ENCODE data around the gene TCF21. TPM values are rescaled to one million over a fixed set of nuclear protein-coding genes. Genes with fewer than 3 reads are reported as not detected.
"Not testable (repeated sequence)": the region's sequence is repeated elsewhere in the genome, so short reads cannot be mapped to it uniquely, and the experiment has no call there.

Gene TCF21
- total RNA-seq = not detected
- 0 reads per million in 2 donors for total RNA-seq

DNA sequence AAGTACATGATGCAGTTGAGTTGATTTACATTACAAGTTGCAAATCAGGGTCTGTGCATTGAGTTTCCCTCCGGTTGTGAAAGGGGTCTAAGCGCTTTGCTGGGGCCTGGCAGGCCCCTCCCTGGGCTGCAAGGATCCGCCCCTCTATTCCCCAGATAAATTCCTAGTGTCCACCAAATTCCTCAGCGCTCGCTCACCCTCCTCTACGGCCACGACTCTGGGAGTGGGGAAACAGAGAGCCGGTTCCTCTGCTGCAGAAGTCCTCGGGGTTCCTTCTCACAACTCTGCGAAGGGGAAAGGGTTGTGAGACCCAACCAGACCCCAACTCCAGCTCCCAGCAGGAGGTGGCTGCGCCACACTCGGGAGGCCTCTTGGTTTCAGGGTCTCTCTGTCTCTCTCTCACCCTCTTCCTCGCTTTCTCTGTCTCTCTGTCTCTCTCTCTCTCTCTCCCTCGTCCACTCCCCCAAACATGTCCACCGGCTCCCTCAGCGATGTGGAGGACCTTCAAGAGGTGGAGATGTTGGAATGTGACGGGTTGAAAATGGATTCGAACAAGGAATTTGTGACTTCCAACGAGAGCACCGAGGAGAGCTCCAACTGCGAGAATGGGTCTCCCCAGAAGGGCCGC is at the start of gene TCF21:
Gene TCF21 (plus strand): TSS at position 185 of the 628 bp plus-strand sequence. CDS start 285 bp downstream, at position 470.
- ATAC-seq (no peak), DNase-seq (no peak)
- Mint-ChIP-seq H3K4me3 (peak within 1 kb of the TSS; percentile 36), H3K36me3 (ENCODE audit: low read depth) (peaks cover 5% of the 10 kb centered on the region), H3K27ac (no peak within 1 kb of the TSS), H3K4me1 (peaks cover 22% of the 10 kb centered on the region), H3K27me3 (peaks cover 89% of the 10 kb centered on the region)
- peaks cover 3% of the 10 kb centered on the region for H3K9me3 ChIP-seq (ENCODE audit: control insufficient read depth, low read length, poor library complexity, severe bottlenecking)

DNA sequence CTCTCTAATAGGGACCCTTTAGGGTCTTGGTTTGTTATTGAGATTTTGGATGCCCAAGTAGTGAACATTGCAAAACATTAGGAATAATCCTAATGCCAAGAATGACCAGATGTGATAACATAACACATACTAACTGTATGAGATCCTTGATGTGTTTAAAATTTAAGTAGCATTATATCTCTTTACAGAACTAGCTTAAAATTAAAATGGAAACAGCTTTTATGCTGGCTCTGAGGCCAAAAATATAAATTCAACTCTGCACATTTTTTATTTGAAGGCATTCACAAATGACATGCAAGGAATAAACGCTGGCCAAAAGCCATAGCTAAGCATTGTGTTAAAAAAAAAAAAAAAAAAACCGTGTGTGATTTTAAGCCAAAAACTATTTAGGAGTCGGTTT is 47.7 kb upstream of the TCF21 start:
- DNase-seq (no peak), ATAC-seq (no peak)
- no peaks in the 10 kb centered on the region for H3K9me3 ChIP-seq (ENCODE audit: control insufficient read depth, low read length, poor library complexity, severe bottlenecking)
- Mint-ChIP-seq H3K27me3 (peaks cover 27% of the 10 kb centered on the region), H3K27ac (no peak overlapping the region), H3K36me3 (ENCODE audit: low read depth) (peaks cover 1% of the 10 kb centered on the region), H3K4me3 (no peak overlapping the region), H3K4me1 (peaks cover 8% of the 10 kb centered on the region)

DNA sequence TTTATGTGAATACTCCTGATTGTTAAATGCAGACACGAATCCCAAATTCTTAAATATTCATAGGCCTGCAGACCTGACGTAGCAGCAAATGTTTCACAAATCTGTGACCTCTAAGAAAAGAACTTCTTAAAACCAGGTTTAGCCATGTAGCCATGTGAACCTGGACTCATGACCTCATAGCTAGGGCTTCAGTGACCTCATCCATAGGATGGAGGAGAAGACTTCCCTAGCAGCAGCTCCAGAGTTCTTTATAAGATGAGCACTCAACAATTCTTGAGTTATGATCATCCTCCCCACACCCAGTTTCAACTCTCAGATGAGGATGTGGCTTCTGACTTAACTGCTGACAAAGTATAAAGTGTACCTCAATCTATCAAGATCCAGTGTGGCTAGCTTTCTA is 45.8 kb upstream of the TCF21 start:
- no peak overlapping the region for H3K27ac Mint-ChIP-seq
- no peak for ATAC-seq
- no peaks in the 10 kb centered on the region for H3K9me3 ChIP-seq (ENCODE audit: control insufficient read depth, low read length, poor library complexity, severe bottlenecking)
- no peaks in the 10 kb centered on the region for H3K36me3 Mint-ChIP-seq (ENCODE audit: low read depth)
- H3K4me1 Mint-ChIP-seq = peaks cover 2% of the 10 kb centered on the region
- peaks cover 28% of the 10 kb centered on the region for H3K27me3 Mint-ChIP-seq
- no peak for DNase-seq
- H3K4me3 Mint-ChIP-seq = no peak overlapping the region

DNA sequence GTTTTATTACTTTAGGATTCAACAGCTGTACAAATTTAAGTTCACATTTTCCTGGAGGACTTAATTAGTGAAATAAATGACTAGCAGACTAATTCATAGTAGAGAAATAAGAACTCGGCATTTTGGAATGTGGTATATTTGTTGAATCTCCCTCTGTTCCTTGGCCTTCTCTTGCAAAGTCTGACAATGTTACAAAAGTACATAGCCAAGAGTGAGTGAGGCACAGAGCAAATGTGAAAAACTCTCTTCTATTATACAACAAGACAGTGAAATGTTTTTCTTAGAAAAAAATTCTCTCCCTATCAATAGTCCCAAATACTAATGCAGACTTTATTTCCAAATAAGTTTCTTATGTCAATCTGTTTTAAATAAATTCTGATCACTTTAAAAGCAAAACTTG is 44.2 kb upstream of the TCF21 start:
- H3K36me3 Mint-ChIP-seq (ENCODE audit: low read depth) = no peaks in the 10 kb centered on the region
- no peak for ATAC-seq
- no peak overlapping the region for H3K4me3 Mint-ChIP-seq
- no peaks in the 10 kb centered on the region for H3K4me1 Mint-ChIP-seq
- no peak for DNase-seq
- no peak overlapping the region for H3K27ac Mint-ChIP-seq
- H3K9me3 ChIP-seq (ENCODE audit: control insufficient read depth, low read length, poor library complexity, severe bottlenecking) = no peaks in the 10 kb centered on the region
- H3K27me3 Mint-ChIP-seq = peaks cover 17% of the 10 kb centered on the region

DNA sequence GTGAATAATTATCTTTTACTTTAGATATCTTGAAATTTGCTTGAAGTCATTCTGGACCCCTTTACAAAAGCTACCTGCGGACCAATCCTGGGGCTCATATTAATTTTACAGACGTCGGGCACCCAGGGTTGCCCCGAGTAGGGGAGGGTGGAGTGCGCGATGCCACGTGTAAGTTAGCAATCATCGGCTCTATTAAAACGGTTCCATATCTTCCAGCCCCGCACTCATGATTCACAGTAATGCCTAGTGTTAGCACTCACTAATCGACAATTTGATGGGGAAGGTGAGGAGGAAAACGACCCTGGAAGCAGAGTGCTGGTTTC is 34.9 kb upstream of the TCF21 start:
- no peak for DNase-seq
- H3K4me3 Mint-ChIP-seq = no peak overlapping the region
- no peak overlapping the region for H3K27ac Mint-ChIP-seq
- no peak for ATAC-seq
- H3K36me3 Mint-ChIP-seq (ENCODE audit: low read depth) = peaks cover 4% of the 10 kb centered on the region
- H3K4me1 Mint-ChIP-seq = peaks cover 6% of the 10 kb centered on the region
- no peaks in the 10 kb centered on the region for H3K9me3 ChIP-seq (ENCODE audit: control insufficient read depth, low read length, poor library complexity, severe bottlenecking)
- H3K27me3 Mint-ChIP-seq = peaks cover 50% of the 10 kb centered on the region

DNA sequence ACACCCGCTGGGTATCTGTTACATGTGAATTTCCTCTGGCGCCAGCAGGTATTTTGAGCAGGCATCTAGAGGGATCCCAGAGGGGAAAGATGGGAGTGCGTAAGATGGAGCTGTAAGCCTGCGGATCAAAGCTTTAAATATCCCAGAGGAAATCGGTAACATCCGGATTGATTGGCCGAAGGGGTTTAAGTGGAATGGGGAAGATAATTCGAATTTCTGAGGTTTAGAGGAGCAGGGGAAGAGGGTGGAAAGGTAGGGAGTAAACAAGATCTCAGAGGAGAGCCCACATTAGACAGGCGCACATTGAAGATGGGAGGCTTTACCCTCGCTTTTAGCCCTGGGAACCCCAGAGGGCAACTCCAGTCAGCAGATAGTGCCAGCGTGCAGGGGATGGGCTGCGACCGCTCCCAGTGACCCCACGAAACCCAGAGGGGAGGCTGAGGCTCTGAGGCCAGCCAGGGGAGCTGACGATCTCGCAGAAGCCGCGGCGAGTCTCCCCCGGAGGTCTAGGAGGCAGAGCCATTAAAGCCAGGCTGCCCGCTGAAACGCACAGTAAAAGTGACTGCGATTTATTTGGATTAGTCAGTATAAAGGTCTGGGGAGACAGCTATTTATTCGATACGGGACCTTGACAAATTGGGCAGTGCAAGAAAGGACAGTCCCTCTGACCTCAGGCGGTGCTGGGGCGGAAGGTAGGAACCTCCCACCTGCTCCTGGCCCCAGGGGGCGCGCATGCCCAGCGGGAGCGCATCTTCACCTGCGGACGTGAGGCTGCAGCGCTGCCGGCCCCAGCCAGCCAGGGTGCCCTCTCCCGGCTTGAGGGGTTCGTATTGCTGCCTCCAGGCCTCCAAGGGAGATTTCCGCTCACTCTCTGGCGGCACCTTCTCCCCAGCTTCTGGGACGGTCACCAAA is 34.3 kb upstream of the TCF21 start:
- peaks cover 6% of the 10 kb centered on the region for H3K4me1 Mint-ChIP-seq
- peaks cover 50% of the 10 kb centered on the region for H3K27me3 Mint-ChIP-seq
- no peak overlapping the region for H3K4me3 Mint-ChIP-seq
- H3K9me3 ChIP-seq (ENCODE audit: control insufficient read depth, low read length, poor library complexity, severe bottlenecking) = no peaks in the 10 kb centered on the region
- no peak for ATAC-seq
- no peak for DNase-seq
- H3K27ac Mint-ChIP-seq = no peak overlapping the region
- H3K36me3 Mint-ChIP-seq (ENCODE audit: low read depth) = peaks cover 4% of the 10 kb centered on the region

DNA sequence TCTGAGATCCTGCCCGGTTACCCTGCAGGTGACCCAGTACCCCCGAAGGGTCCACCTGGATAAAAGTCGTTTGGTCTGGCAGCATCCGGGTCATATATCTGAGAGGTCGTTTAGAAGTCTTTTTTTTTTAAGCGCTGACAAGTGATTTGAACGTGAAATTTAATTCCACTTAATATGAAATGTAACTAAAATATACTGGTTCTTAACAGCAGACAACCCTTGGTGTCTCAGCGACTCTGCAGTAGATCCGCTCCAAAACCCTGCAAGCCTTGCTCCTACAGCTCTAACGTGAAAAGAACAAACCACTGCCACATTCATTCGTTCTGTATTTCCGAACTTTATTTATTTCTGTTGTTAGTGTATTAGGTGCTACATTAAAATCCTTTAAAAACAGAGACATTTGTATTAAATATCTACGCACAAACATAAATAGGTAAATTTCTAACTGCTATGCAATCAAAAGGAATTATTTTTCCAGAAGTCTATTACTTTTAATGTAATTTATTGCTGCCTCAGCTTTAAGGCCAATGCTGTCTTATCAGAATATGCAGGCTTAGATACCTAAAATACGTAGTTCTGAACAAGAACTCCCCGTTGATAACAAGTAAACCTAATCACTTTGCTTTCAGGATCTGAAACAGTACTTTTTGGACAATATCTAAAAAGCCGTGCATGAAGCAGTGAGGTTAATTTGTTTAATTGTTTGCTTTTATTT is 33.5 kb upstream of the TCF21 start:
- Mint-ChIP-seq H3K36me3 (ENCODE audit: low read depth) (peaks cover 4% of the 10 kb centered on the region), H3K4me3 (no peak overlapping the region), H3K4me1 (peaks cover 6% of the 10 kb centered on the region), H3K27ac (no peak overlapping the region), H3K27me3 (peaks cover 44% of the 10 kb centered on the region)
- H3K9me3 ChIP-seq (ENCODE audit: control insufficient read depth, low read length, poor library complexity, severe bottlenecking) = no peaks in the 10 kb centered on the region
- no peak for ATAC-seq
- DNase-seq = no peak

DNA sequence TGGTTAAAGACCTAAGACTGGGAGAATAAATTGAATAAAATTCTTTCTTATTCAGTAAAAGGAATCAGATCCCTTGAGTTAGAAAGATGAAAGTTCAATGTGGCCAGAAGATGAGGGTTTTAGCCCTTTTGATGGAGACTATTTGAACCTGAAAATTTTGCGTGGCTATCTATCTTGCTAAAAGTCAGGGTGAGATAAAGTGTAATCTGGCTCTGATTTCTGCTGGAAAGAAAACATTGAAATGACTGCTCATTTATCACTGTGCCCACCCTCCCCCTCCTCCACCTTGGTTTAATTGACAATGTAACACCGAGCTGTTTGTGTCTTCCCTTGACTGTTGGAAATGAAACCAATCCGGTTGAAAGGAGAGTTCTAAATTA is 32.9 kb upstream of the TCF21 start:
- no peak overlapping the region for H3K4me3 Mint-ChIP-seq
- no peaks in the 10 kb centered on the region for H3K9me3 ChIP-seq (ENCODE audit: control insufficient read depth, low read length, poor library complexity, severe bottlenecking)
- ATAC-seq (no peak), DNase-seq (no peak)
- peaks cover 4% of the 10 kb centered on the region for H3K36me3 Mint-ChIP-seq (ENCODE audit: low read depth)
- H3K4me1 Mint-ChIP-seq = peaks cover 6% of the 10 kb centered on the region
- no peak overlapping the region for H3K27ac Mint-ChIP-seq
- peaks cover 40% of the 10 kb centered on the region for H3K27me3 Mint-ChIP-seq

DNA sequence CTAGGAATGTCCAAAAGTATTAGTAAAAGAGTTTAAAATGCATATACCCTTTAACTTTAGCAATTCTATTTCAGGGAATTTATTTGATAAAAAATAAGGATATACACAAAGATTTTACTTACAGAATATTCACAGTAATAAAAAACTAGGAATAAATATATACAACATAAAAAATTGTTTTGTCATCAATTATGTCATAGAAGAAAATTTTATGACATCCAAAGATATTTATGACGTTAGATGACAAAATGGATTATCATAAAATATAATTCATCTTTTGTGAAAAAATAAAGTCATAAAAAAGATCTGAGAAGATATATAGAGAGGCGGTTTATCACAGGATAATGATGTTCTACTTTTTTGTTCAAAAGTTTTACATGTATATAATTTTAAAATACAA is 32.0 kb upstream of the TCF21 start:
- ATAC-seq (no peak), DNase-seq (no peak)
- no peaks in the 10 kb centered on the region for H3K9me3 ChIP-seq (ENCODE audit: control insufficient read depth, low read length, poor library complexity, severe bottlenecking)
- Mint-ChIP-seq H3K4me3 (no peak overlapping the region), H3K27ac (no peak overlapping the region), H3K27me3 (peaks cover 43% of the 10 kb centered on the region), H3K36me3 (ENCODE audit: low read depth) (peaks cover 4% of the 10 kb centered on the region), H3K4me1 (peaks cover 6% of the 10 kb centered on the region)

DNA sequence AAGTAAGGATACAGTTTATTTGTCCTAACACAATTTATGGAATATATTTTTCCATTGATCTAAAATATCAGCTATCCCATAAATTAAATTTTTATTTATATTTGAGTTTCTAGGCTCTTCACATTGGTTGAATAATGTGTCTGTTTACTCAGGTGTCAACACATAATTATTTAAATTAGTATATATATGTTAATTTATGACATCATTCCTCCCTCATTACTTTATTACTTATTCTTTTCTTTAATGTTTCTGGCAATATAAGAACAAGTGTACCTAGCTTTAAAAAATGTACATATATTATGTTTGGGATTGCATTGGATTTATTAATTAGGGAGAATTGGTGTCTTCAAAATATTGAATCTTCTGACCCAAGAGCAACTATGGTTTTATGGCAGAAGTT is 31.2 kb upstream of the TCF21 start:
- H3K4me3 Mint-ChIP-seq = no peak overlapping the region
- DNase-seq (no peak), ATAC-seq (no peak)
- H3K27ac Mint-ChIP-seq = no peak overlapping the region
- H3K27me3 Mint-ChIP-seq = peaks cover 36% of the 10 kb centered on the region
- H3K4me1 Mint-ChIP-seq = peaks cover 6% of the 10 kb centered on the region
- H3K9me3 ChIP-seq (ENCODE audit: control insufficient read depth, low read length, poor library complexity, severe bottlenecking) = no peaks in the 10 kb centered on the region
- peaks cover 4% of the 10 kb centered on the region for H3K36me3 Mint-ChIP-seq (ENCODE audit: low read depth)

DNA sequence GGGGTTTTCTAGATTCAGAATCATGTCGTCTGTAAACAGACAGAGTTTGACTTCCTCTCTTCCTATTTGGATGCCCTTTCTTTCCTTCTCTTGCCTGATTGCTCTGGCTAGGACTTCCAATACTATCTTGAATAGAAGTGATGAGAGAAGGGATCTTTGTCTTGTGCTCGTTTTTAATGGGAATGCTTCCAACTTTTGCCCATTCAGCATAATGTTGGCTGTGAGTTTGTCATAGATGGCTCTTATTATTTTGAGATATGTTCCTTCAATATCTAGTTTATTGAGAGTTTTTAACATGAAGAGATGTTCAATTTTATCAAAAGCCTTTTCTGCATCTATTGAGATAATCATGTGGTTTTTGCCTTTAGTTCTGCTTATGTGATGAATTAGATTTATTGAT is 27.6 kb upstream of the TCF21 start:
- not testable (repeated sequence) for H3K36me3 Mint-ChIP-seq (ENCODE audit: low read depth); H3K27me3 Mint-ChIP-seq; H3K4me3 Mint-ChIP-seq; H3K9me3 ChIP-seq (ENCODE audit: control insufficient read depth, low read length, poor library complexity, severe bottlenecking); DNase-seq; H3K4me1 Mint-ChIP-seq; H3K27ac Mint-ChIP-seq; ATAC-seq

DNA sequence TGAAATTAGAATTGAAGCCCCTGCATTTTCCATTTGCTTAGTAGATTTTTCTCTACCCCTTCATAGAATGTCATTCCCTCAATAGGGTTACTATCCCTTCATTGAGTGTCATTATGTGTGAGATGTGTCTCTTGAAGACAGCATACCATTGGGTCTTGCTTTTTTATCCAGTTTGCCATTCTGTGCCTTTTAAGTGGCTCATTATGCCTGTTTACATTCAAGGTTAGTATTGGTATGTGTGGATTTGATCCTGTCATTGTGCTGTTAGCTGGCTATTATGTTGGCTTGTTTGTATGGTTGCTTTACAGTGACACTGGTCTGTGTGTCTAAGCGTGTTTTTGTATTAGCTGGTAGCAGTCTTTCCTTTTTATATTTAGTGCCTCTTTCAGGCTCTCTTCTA is 25.7 kb upstream of the TCF21 start:
- ATAC-seq (no peak), DNase-seq (no peak)
- no peak overlapping the region for H3K27ac Mint-ChIP-seq
- no peaks in the 10 kb centered on the region for H3K4me1 Mint-ChIP-seq
- no peak overlapping the region for H3K4me3 Mint-ChIP-seq
- H3K9me3 ChIP-seq (ENCODE audit: control insufficient read depth, low read length, poor library complexity, severe bottlenecking) = peaks cover 6% of the 10 kb centered on the region
- peaks cover 9% of the 10 kb centered on the region for H3K27me3 Mint-ChIP-seq
- H3K36me3 Mint-ChIP-seq (ENCODE audit: low read depth) = no peaks in the 10 kb centered on the region

DNA sequence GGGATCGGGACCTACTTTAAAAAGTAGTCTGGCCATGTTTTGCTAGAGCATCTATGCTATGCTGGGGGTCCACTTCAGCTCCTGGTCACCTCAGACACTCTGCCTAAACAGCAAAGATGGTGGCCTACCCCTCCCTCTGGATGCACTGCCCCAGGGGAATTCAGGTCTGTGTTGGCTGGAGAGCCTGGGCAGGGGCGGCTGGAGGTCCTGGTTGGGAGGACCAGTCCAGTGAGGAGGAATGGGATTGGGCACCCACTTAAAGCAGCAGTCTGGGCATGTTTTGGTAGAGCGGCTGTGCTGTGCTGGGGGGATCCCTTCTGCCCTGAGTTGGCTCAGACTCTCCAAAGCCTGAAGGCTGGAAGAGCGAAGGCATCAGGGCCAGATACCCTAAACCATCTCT is 23.2 kb upstream of the TCF21 start:
- no peaks in the 10 kb centered on the region for H3K36me3 Mint-ChIP-seq (ENCODE audit: low read depth)
- DNase-seq (no peak), ATAC-seq (no peak)
- no peak overlapping the region for H3K27ac Mint-ChIP-seq
- no peak overlapping the region for H3K4me3 Mint-ChIP-seq
- no peaks in the 10 kb centered on the region for H3K4me1 Mint-ChIP-seq
- peaks cover 13% of the 10 kb centered on the region for H3K9me3 ChIP-seq (ENCODE audit: control insufficient read depth, low read length, poor library complexity, severe bottlenecking)
- peaks cover 17% of the 10 kb centered on the region for H3K27me3 Mint-ChIP-seq
